GM12875 (cell line): ENCODE results near the gene OR51M1.

Source experiments
- H3K4me3 ChIP-seq: one replicate; pipeline ENCODE4 v1.5.1; 2011; ENCODE audit warnings: low read depth, low read length, control low read depth
- CTCF ChIP-seq: IDR thresholded peaks from 2 replicates; pipeline ENCODE4 v1.5.1; 2011; ENCODE audit warnings: low read depth, mild to moderate bottlenecking, control low read depth, inconsistent platforms, low read length, moderate library complexity, borderline replicate concordance; ENCODE audit not compliant: insufficient read depth

OR51M1 gene

GRCh38 chr11:5394091-5394490 is 10.5 kb downstream of the OR51M1 start:
- H3K4me3 ChIP-seq = no peak overlapping the region
- no peak for TF ChIP-seq CTCF

- no peak overlapping the region for H3K4me3 ChIP-seq
- TF ChIP-seq CTCF = no peak
These were observed 15.3 kb downstream of the OR51M1 start for GRCh38 chr11:5398936-5399335.

GRCh38 chr11:5405173-5405572 is 21.6 kb downstream of the OR51M1 start:
- no peak overlapping the region for H3K4me3 ChIP-seq
- no peak for TF ChIP-seq CTCF

GRCh38 chr11:5420993-5421392 is 37.4 kb downstream of the OR51M1 start:
- no peak overlapping the region for H3K4me3 ChIP-seq
- no peak for TF ChIP-seq CTCF

GRCh38 chr11:5421811-5422210 is 38.2 kb downstream of the OR51M1 start, which contains the start of gene OR51Q1:
OR51Q1 (plus strand) TSS chr11:5422111; CDS start chr11:5422201, 90 bp downstream.
- no peak for TF ChIP-seq CTCF

GRCh38 chr11:5423131-5423530 is 39.5 kb downstream of the OR51M1 start:
- H3K4me3 ChIP-seq = no peak overlapping the region
- TF ChIP-seq CTCF = no peak

More at GRCh38 chr11:5421811-5422210, 38.2 kb downstream of the OR51M1 start, which contains the start of gene OR51Q1:
- no peak within 1 kb of the TSS for H3K4me3 ChIP-seq

- TF ChIP-seq CTCF = no peak
- no peak within 1 kb of the TSS for H3K4me3 ChIP-seq
These were observed 57.8 kb downstream of the OR51M1 start, which contains the start of gene OR51I1 for GRCh38 chr11:5441414-5441813. OR51I1 (minus strand) TSS chr11:5441514; CDS start chr11:5441514, 0 bp downstream.
